ENCODE data around the gene RAD51. TPM values are rescaled to one million over a fixed set of nuclear protein-coding genes. Genes with fewer than 3 reads are reported as not detected.
A peak's percentile ranks its signal among the peaks of the same experiment; 100 is the strongest.

Gene RAD51
- total and polyA plus RNA-seq, 7 experiments from 2014 or later: 0.34 to 51.5 (median 0.66) TPM

DNA sequence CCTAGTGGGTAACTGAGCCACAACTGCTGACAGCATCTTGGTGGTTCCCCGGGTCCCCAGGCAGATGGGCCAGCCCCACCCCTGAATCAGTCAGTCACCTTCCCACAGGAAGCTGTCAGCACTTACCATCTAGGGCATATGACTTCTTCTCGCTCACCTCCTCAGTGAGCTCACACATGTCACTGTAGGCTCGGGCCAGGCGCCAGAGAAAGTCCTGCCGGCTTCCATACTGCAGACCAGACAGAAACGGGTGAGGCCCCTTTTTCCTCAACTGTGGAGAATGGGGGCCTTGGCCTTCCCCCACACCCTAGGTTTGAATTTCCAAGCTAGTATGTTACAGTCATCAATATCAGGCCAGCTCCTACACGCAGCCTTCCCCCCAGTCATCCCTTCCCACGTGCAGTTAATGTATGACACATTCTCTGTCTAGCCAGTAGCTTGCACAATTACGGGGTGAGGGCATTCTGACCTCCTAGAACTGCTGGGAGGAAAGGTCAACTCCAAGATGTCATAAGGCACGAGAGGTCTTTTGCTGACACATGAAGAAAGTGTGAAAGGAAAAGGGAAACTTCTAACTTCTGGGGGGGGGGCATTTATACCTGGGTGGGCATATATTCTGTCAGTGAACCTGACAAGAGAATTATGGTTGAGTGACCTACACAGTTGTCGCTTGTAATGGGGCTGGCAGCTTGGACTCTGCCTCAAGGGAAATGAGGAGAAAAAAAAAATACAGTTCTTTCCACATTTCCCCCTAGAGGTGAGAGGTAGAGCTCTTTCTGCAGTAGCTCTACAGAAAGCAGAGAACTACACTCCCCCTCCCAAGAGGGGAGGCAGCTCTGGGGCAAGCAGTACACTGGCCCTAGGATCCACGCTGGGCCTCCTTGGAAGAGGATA lies 49.2 kb downstream of the RAD51 start:
- peaks cover 0 to 39% (median 10%) of the 10 kb centered on the region in 5 donors for H3K36me3 Mint-ChIP-seq
- ATAC-seq (peak; percentile 90), DNase-seq (peak in 1 of 9 donors; percentile 68)
- POLR2A ChIA-PET: interaction anchor here (0.6 kb wide), 1 partner anchor 135 kb away, joined by 4 read pairs; no protein-coding TSS in a partner anchor
- peaks cover 0 to 40% (median 0%) of the 10 kb centered on the region in 7 donors for H3K4me1 Mint-ChIP-seq
- H3K9me3 Mint-ChIP-seq: no peaks in the 10 kb centered on the region
- Histone ChIP-seq H3K9me3 (ENCODE audit: control insufficient read depth in 2 of 3, low read length in 3 of 3) (no peaks in the 10 kb centered on the region), H3K27me3 (ENCODE audit: control insufficient read depth in 2 of 2, insufficient read depth in 2 of 2, low read length in 2 of 2) (no peaks in the 10 kb centered on the region), H3K27ac (ENCODE audit: low read depth, low read length) (no peak overlapping the region), H3K4me3 (ENCODE audit: low read length) (no peak overlapping the region), H3K4me1 (ENCODE audit: control insufficient read depth in 2 of 2, insufficient read depth in 2 of 2, low read length in 2 of 2) (peaks cover 0 to 20% of the 10 kb centered on the region in 2 donors), H3K36me3 (ENCODE audit: control insufficient read depth in 2 of 3, insufficient read depth in 3 of 3, low read length in 3 of 3) (peaks cover 0 to 80% (median 6%) of the 10 kb centered on the region in 3 experiments)
- CTCF ChIA-PET: interaction anchor here (0.6 to 1.9 kb wide), 5 partner anchors 26 to 304 kb away, joined by 3 to 11 read pairs (median 5); partner anchors contain the start of gene BAHD1
- peak overlapping the region in 3 of 9 donors; percentile 30 to 94 (median 69) for H3K27ac Mint-ChIP-seq
- H3K4me3 Mint-ChIP-seq: peak overlapping the region in 2 of 10 donors; percentile 25 to 74
- intact Hi-C loops (cut with micrococcal nuclease): loop anchor here in 1 of 2 donors (1.0 to 5.0 kb wide), 3 partner anchors 11 to 47 kb away; partner anchors contain the start of genes RAD51 and RMDN3
- no peaks in the 10 kb centered on the region for H3K27me3 Mint-ChIP-seq

DNA sequence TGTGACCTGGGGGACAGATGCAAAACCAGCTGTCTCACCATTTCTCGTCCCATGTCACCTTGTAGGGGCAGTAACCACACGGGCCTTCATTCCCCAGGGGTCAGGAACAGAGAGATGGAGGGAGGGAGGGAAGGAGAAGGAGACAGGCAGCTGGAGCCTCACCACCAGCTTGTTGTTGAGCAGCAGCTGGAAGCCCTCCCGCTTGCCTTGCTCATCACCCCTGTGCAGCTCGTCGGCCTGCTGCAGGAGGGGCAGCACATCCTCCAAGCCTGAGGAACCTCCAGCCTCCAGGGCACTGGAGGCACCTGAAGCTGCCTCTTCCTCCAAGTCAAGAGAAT lies 49.8 kb downstream of the RAD51 start:
- peak overlapping the region in 1 of 10 donors; percentile 74 for H3K4me3 Mint-ChIP-seq
- intact Hi-C loops (cut with micrococcal nuclease): loop anchor here in 1 of 2 donors (5.0 kb wide), 2 partner anchors 38 to 47 kb away; partner anchors contain the start of gene RAD51
- Histone ChIP-seq H3K4me3 (ENCODE audit: low read length) (no peak overlapping the region), H3K4me1 (ENCODE audit: control insufficient read depth in 2 of 2, insufficient read depth in 2 of 2, low read length in 2 of 2) (peaks cover 0 to 20% of the 10 kb centered on the region in 2 donors), H3K27ac (ENCODE audit: low read depth, low read length) (no peak overlapping the region), H3K27me3 (ENCODE audit: control insufficient read depth in 2 of 2, insufficient read depth in 2 of 2, low read length in 2 of 2) (no peaks in the 10 kb centered on the region), H3K36me3 (ENCODE audit: control insufficient read depth in 2 of 3, insufficient read depth in 3 of 3, low read length in 3 of 3) (peaks cover 0 to 80% (median 6%) of the 10 kb centered on the region in 3 experiments), H3K9me3 (ENCODE audit: control insufficient read depth in 2 of 3, low read length in 3 of 3) (no peaks in the 10 kb centered on the region)
- DNase-seq (no peak), ATAC-seq (no peak)
- H3K27ac Mint-ChIP-seq: peak overlapping the region in 1 of 9 donors; percentile 94
- no peaks in the 10 kb centered on the region for H3K27me3 Mint-ChIP-seq
- ChIA-PET POLR2A (no interaction called here), CTCF (interaction anchor here (0.9 to 1.9 kb wide), 3 partner anchors 38 to 304 kb away, joined by 4 to 7 read pairs (median 5); partner anchors contain the start of gene BAHD1)
- no peaks in the 10 kb centered on the region for H3K9me3 Mint-ChIP-seq
- H3K36me3 Mint-ChIP-seq: peaks cover 0 to 40% (median 10%) of the 10 kb centered on the region in 5 donors
- H3K4me1 Mint-ChIP-seq: peaks cover 0 to 42% (median 0%) of the 10 kb centered on the region in 7 donors

DNA sequence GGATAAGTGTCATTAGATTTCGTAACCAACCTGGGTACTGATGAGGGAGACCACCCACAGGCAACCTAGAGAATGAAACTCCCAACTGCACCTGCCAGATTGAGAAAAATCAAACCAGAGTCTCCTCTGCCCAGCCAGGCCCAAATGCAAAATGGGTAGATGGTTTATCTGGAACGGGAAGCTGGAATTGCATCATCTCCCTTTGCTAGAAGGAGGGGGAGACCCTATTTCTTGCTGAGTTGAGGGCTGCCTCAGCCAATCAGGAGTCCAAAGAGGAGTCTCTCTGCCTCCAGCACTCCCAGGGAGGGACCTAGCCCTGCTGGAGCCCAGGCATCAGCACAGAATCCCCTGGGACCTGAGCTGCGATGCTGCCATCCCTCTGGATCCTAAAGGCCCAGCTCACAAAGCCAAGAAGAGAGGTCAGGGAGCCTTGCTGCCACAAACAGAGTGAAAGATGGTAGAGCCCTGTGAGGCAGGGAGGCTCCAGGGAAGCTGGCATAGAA lies 52.0 kb downstream of the RAD51 start:
- peaks cover 0 to 50% (median 10%) of the 10 kb centered on the region in 5 donors for H3K36me3 Mint-ChIP-seq
- H3K27me3 ChIP-seq (ENCODE audit: control insufficient read depth in 2 of 2, insufficient read depth in 2 of 2, low read length in 2 of 2): no peaks in the 10 kb centered on the region
- peaks cover 6 to 87% (median 14%) of the 10 kb centered on the region in 3 experiments for H3K36me3 ChIP-seq (ENCODE audit: control insufficient read depth in 2 of 3, insufficient read depth in 3 of 3, low read length in 3 of 3)
- H3K4me3 Mint-ChIP-seq: no peak overlapping the region
- POLR2A ChIA-PET: interaction anchor here (2.0 kb wide), 1 partner anchor 52 kb away, joined by 5 read pairs; the partner anchor contains the start of gene RAD51
- H3K27ac Mint-ChIP-seq: peak overlapping the region in 1 of 9 donors; percentile 36
- ATAC-seq (no peak), DNase-seq (no peak)
- CTCF ChIA-PET: interaction anchor here (0.6 kb wide), 1 partner anchor 157 kb away, joined by 3 read pairs; no protein-coding TSS in a partner anchor
- H3K9me3 Mint-ChIP-seq: no peaks in the 10 kb centered on the region
- H3K27me3 Mint-ChIP-seq: no peaks in the 10 kb centered on the region
- H3K4me3 ChIP-seq (ENCODE audit: low read length): no peak overlapping the region
- H3K27ac ChIP-seq (ENCODE audit: low read depth, low read length): no peak overlapping the region
- no peaks in the 10 kb centered on the region for H3K9me3 ChIP-seq (ENCODE audit: control insufficient read depth in 2 of 3, low read length in 3 of 3)
- intact Hi-C loops (cut with micrococcal nuclease): loop anchor here in 1 of 2 donors (1.0 kb wide), 1 partner anchor 35 kb away; no protein-coding TSS in a partner anchor
- H3K4me1 Mint-ChIP-seq: peaks cover 0 to 44% (median 9%) of the 10 kb centered on the region in 7 donors
- H3K4me1 ChIP-seq (ENCODE audit: control insufficient read depth in 2 of 2, insufficient read depth in 2 of 2, low read length in 2 of 2): peaks cover 0 to 20% of the 10 kb centered on the region in 2 donors

GRCh38 chr15:40747685-40748631 lies 53.0 kb downstream of the RAD51 start:
- Histone ChIP-seq H3K4me3 (ENCODE audit: low read length) (no peak overlapping the region), H3K36me3 (ENCODE audit: control insufficient read depth in 2 of 3, insufficient read depth in 3 of 3, low read length in 3 of 3) (peaks cover 2 to 89% (median 14%) of the 10 kb centered on the region in 3 experiments), H3K27me3 (ENCODE audit: control insufficient read depth in 2 of 2, insufficient read depth in 2 of 2, low read length in 2 of 2) (no peaks in the 10 kb centered on the region), H3K27ac (ENCODE audit: low read depth, low read length) (no peak overlapping the region), H3K9me3 (ENCODE audit: control insufficient read depth in 2 of 3, low read length in 3 of 3) (no peaks in the 10 kb centered on the region), H3K4me1 (ENCODE audit: control insufficient read depth in 2 of 2, insufficient read depth in 2 of 2, low read length in 2 of 2) (peaks cover 0 to 19% of the 10 kb centered on the region in 2 donors)
- DNase-seq (no peak), ATAC-seq (no peak)
- CTCF ChIA-PET: interaction anchor here (0.6 to 1.0 kb wide), 2 partner anchors 34 to 158 kb away, joined by 3 read pairs; no protein-coding TSS in a partner anchor
- peaks cover 0 to 49% (median 10%) of the 10 kb centered on the region in 5 donors for H3K36me3 Mint-ChIP-seq
- intact Hi-C loops (cut with micrococcal nuclease): no loop called here
- no peaks in the 10 kb centered on the region for H3K9me3 Mint-ChIP-seq
- H3K4me1 Mint-ChIP-seq: peaks cover 6 to 45% (median 18%) of the 10 kb centered on the region in 7 donors
- no peaks in the 10 kb centered on the region for H3K27me3 Mint-ChIP-seq
- H3K4me3 Mint-ChIP-seq: no peak overlapping the region
- H3K27ac Mint-ChIP-seq: no peak overlapping the region
- POLR2A ChIA-PET: interaction anchor here (0.5 to 2.0 kb wide), 2 partner anchors 29 to 53 kb away, joined by 3 to 5 read pairs; partner anchors contain the start of gene RAD51

DNA sequence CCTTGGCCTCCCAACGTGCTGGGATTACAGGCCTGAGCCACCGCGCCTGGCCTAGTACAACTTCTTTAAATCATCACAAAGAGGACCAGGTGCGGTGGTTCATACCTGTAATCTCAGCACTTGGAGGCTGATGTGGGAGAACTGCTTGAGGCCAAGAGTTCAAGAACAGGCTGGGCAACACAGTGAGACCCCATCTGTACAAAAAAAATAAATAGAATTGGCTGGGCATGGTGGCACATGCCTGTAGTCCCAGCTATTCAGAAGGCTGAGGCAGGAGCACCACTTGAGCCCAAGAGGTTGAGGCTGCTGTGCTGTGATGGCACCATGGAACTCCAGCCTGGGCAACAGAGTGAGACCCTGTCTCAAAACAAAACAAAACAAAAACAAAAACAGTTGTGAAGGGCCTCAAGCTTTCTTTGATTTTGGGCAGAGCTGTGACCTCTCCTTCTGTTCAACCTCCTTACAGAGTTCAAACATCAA lies 54.2 kb downstream of the RAD51 start:
- Mint-ChIP-seq H3K4me3 (no peak overlapping the region), H3K36me3 (peaks cover 0 to 41% (median 6%) of the 10 kb centered on the region in 5 donors), H3K9me3 (no peaks in the 10 kb centered on the region), H3K27ac (no peak overlapping the region), H3K27me3 (no peaks in the 10 kb centered on the region), H3K4me1 (peaks cover 16 to 46% (median 27%) of the 10 kb centered on the region in 7 donors)
- ATAC-seq (no peak), DNase-seq (no peak)
- Histone ChIP-seq H3K4me1 (ENCODE audit: control insufficient read depth in 2 of 2, insufficient read depth in 2 of 2, low read length in 2 of 2) (peaks cover 7 to 13% of the 10 kb centered on the region in 2 donors), H3K27me3 (ENCODE audit: control insufficient read depth in 2 of 2, insufficient read depth in 2 of 2, low read length in 2 of 2) (no peaks in the 10 kb centered on the region), H3K4me3 (ENCODE audit: low read length) (no peak overlapping the region), H3K36me3 (ENCODE audit: control insufficient read depth in 2 of 3, insufficient read depth in 3 of 3, low read length in 3 of 3) (peaks cover 0 to 77% (median 14%) of the 10 kb centered on the region in 3 experiments), H3K9me3 (ENCODE audit: control insufficient read depth in 2 of 3, low read length in 3 of 3) (no peaks in the 10 kb centered on the region), H3K27ac (ENCODE audit: low read depth, low read length) (no peak overlapping the region)
- intact Hi-C loops (cut with micrococcal nuclease): no loop called here
- CTCF ChIA-PET: interaction anchor here (0.5 kb wide), 1 partner anchor 47 kb away, joined by 4 read pairs; no protein-coding TSS in a partner anchor
- POLR2A ChIA-PET: interaction anchor here (0.6 to 2.0 kb wide), 2 partner anchors 12 to 55 kb away, joined by 3 to 5 read pairs; partner anchors contain the start of gene RAD51
